Fibroblast of the aortic adventitia (primary cell): Measurements from ENCODE around the gene NIPSNAP3A. TPM values are rescaled to one million over a fixed set of nuclear protein-coding genes. Genes with fewer than 3 reads are reported as not detected.

Experiments used
- DNase-seq: peaks from one replicate; pipeline ENCODE4 v3.0.0-alpha.2; 2010; ENCODE audit warnings: low read depth
- H3K4me3 ChIP-seq: 2 replicates; pipeline ENCODE4 v1.5.1; 2011; ENCODE audit warnings: low read depth, mild to moderate bottlenecking, control low read depth, low read length, moderate library complexity
- total RNA-seq: library from RNA; depleted of rRNA; stranded (reverse); fragments of >200 nt; gene quantifications from 2 replicates; pipeline ENCODE4 v1.2.3, GENCODE V29; 2012; ENCODE audit warnings: low replicate concordance
- TF ChIP-seq, protein P1 (sequence below): IDR thresholded peaks from 2 replicates; pipeline ENCODE4 v1.5.1; 2011; ENCODE audit warnings: mild to moderate bottlenecking, low read length, control low read depth, inconsistent platforms; ENCODE audit not compliant: insufficient read depth

NIPSNAP3A gene
- total RNA-seq, 1 donor: 56.6 TPM

DNA sequence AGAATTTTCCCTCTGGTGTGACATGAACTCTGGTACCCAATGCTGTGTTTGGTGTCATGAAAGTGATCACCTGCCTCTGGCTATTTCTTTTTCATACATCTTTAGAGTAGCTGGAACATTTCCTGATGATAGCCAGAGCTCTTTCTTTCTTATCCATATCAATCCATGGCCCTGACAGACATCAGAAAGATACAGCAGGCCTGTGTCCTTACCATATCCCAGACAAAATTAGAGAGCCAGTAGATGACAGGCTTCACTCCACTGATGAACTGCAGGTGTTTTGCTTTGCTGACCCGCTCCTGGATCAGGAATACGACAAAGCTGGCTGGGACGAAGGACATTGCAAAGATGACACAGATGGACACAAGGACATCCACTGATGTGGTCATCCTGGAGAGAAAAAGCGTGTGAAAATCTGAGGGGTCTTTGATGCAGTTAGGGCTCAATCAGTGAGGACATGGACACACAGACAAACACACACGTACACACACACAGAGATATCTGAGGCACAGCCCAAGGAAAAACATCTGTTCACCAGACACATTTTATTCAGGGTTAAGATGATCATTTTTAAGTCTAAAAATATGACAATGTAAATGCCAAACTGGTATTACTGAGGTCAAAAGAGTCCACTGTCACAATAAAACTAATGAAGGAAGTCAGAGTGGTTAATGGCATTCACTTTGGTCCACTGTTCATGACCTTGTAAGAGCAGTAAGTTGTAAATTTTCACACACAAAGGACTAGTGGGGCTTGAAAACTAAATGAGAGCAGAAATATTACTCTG, 50.9 kb downstream of the NIPSNAP3A start:
- DNase-seq: no peak
- no peak overlapping the region for H3K4me3 ChIP-seq
- TF ChIP-seq, protein P1, sequence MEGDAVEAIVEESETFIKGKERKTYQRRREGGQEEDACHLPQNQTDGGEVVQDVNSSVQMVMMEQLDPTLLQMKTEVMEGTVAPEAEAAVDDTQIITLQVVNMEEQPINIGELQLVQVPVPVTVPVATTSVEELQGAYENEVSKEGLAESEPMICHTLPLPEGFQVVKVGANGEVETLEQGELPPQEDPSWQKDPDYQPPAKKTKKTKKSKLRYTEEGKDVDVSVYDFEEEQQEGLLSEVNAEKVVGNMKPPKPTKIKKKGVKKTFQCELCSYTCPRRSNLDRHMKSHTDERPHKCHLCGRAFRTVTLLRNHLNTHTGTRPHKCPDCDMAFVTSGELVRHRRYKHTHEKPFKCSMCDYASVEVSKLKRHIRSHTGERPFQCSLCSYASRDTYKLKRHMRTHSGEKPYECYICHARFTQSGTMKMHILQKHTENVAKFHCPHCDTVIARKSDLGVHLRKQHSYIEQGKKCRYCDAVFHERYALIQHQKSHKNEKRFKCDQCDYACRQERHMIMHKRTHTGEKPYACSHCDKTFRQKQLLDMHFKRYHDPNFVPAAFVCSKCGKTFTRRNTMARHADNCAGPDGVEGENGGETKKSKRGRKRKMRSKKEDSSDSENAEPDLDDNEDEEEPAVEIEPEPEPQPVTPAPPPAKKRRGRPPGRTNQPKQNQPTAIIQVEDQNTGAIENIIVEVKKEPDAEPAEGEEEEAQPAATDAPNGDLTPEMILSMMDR: no peak

DNA sequence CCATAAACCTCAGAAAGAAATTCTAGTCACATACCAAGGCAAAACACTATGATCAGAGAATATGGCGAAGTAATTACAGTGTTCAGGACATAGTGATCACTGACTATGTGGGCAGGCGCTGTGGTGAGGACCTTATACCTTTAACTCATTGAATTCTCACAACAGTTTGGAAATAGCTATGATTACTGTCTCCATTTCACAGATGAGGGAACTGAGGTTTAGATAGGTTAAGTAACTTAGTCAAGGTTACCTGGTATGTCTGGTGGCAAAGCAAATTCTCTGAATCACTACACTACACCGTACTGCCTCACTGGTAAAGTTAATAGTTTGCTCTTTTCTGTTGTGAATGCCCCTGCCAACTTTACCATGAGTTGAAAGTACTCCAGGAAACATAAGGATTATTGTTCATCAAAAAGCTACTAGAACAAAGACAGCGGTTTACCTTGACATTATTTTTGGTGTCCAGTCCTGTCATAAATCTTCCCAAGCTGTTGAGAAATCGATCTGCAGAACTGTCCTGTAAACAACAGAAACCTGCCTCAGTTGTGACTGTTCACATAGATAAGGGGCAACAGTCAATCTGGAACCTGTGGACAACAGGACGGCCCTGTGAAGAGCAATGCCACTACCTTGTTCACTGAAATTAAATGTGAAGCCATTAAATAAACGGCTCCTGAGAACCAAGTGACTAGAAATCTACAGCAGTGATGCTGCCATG, 52.7 kb downstream of the NIPSNAP3A start:
- H3K4me3 ChIP-seq: no peak overlapping the region
- TF ChIP-seq, protein P1: no peak
- no peak for DNase-seq

DNA sequence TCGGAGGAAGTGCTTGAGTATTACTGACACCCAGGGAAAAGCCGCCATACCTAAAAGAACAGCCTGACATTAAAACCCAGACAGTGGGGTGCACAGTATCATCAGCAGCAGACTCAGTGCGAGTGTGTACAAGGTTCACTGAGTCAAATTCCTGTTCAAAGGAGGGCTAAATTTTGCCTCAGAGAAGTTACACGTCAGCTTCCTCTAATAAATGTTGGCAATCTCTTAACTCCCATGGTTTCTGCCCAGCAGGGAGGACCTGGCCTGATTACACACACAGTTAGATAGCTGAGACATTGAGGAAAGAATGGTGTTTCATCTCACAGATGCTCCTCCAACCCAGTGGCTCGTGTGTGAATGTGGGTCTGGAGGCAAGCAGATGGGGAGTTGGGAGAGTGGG, 54.6 kb downstream of the NIPSNAP3A start:
- H3K4me3 ChIP-seq: no peak overlapping the region
- TF ChIP-seq, protein P1: no peak
- peak; percentile 18 for DNase-seq

DNA sequence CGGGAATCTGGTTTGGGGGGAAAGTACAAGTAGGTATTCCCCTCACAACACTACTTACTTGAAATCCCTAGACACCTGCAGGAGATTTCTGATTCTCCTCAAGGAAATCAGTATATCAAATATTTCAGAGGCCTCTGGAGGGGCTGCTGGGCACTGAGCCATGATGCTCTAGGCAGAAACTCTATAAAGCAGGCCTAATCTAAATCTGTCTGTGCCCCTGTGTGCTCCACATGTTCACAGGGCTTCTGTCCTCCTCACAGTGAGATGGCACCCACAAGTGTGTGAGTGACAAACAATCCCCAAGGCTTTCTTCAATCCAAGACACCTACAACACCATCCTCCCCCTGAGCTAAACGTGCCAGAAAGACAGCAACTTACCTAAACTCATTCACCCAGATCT, 55.4 kb downstream of the NIPSNAP3A start:
- DNase-seq: no peak
- H3K4me3 ChIP-seq: no peak overlapping the region
- TF ChIP-seq, protein P1: no peak

DNA sequence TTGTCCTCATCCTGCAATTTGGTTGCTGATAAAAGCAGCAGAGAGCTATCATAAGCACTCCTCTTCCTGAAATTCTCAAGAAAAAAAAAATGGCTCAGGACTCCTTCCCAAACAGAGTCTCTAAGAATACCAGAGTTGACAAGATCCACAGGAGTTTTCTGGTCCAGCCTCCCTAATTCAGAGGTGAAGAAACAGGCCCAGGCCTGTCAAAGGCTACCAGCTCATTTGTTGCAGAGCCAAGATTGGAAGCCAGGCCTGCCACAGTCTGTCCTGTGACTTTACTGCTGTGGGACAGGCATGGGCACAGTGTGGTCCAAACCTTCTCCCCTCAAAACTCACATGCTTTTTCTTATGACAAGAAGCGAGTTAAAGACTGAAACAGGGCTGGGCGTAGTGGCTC, 58.0 kb downstream of the NIPSNAP3A start:
- TF ChIP-seq, protein P1: no peak
- H3K4me3 ChIP-seq: no peak overlapping the region
- no peak for DNase-seq

DNA sequence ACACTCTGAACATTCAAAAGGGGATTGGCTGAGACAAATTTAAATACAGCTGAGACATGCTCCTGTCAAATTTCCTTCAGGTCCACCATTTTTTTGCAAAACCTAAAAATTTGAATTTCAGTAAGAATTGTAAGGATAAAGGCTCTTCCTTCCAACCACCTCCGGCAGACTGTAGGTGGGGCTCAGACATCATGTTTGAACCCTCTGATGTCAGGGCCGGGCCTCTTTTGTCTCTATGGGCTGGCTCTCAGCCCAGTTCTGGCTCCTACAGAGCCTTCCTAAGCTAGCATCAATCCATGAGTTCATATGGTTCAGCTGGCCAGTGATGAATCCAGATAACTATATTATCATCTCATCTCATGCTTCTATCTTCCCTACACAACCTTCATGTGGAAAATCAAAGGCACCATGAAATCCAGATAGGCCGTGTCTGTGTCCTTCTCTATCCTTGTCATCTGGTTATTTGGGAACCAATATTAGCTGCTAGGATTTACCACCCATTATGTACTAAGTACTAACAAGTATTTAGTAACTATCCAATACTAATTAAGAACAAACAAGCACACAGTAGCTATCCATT, 60.6 kb downstream of the NIPSNAP3A start:
- no peak overlapping the region for H3K4me3 ChIP-seq
- TF ChIP-seq, protein P1: peak; percentile 53
- peak; percentile 77 for DNase-seq

Other genes starting within 250 kb of the NIPSNAP3A start
- gene OR13F1, start 243.4 kb upstream of the NIPSNAP3A start, total RNA-seq: not detected in 2 replicates
- not detected in 2 replicates for gene OR13C4, start 220.5 kb upstream of the NIPSNAP3A start, total RNA-seq
- not detected in 2 replicates for gene OR13C3, start 210.8 kb upstream of the NIPSNAP3A start, total RNA-seq
- not detected in 2 replicates for gene OR13C8, start 178.5 kb upstream of the NIPSNAP3A start, total RNA-seq
- gene OR13C5, start 148.3 kb upstream of the NIPSNAP3A start, total RNA-seq: not detected in 2 replicates
- not detected in 2 replicates for gene OR13C2, start 142.1 kb upstream of the NIPSNAP3A start, total RNA-seq
- gene OR13C9, start 129.5 kb upstream of the NIPSNAP3A start, total RNA-seq: not detected in 2 replicates
- gene OR13D1, start 53.2 kb upstream of the NIPSNAP3A start, total RNA-seq: not detected in 2 replicates
- 0.72 TPM in 1 of 2 replicates, not detected in the other for gene NIPSNAP3B, start 16.4 kb downstream of the NIPSNAP3A start, total RNA-seq
- 40.1 and 45.0 TPM in 2 replicates for gene ABCA1, start 180.5 kb downstream of the NIPSNAP3A start, total RNA-seq